Left renal cortex interstitium (tissue), 4 donors: ENCODE results near the gene UTP25. TPM values are rescaled to one million over a fixed set of nuclear protein-coding genes. Genes with fewer than 3 reads are reported as not detected.
"Not testable (repeated sequence)": the region's sequence is repeated elsewhere in the genome, so short reads cannot be mapped to it uniquely, and the experiment has no call there.

ENCODE experiments used
- DNase-seq, 4 donors: peaks; one replicate each; pipeline ENCODE4 v3.0.0-alpha.2; 2013; ENCODE audit warnings: low read depth in 4 of 4, low spot score in 2 of 4, missing footprints in 1 of 4
- polyA plus RNA-seq, 4 donors: library from polyadenylated mRNA; unstranded; fragments of 120-200 nt; gene quantifications; one replicate each; pipeline ENCODE4 v1.2.1, GENCODE V29; 2013; ENCODE audit not compliant: insufficient read length in 4 of 4

UTP25 gene
- polyA plus RNA-seq, 4 donors: 9.2 to 11.1 (median 10.8) TPM

- DNase-seq: no peak
Observed at GRCh38 chr1:209870151-209870831, 42.5 kb downstream of the UTP25 start.

GRCh38 chr1:209871006-209871405, 43.2 kb downstream of the UTP25 start:
- DNase-seq: no peak

GRCh38 chr1:209871430-209871829, 43.7 kb downstream of the UTP25 start:
- no peak for DNase-seq

GRCh38 chr1:209873067-209873799, 45.5 kb downstream of the UTP25 start:
- no peak for DNase-seq

GRCh38 chr1:209875515-209875914, 47.7 kb downstream of the UTP25 start:
- DNase-seq: no peak

GRCh38 chr1:209876078-209876800, 48.5 kb downstream of the UTP25 start:
- no peak for DNase-seq

- no peak for DNase-seq
Observed at GRCh38 chr1:209877087-209877764, 49.5 kb downstream of the UTP25 start.

GRCh38 chr1:209878964-209879363, 51.2 kb downstream of the UTP25 start:
- no peak for DNase-seq

DNA sequence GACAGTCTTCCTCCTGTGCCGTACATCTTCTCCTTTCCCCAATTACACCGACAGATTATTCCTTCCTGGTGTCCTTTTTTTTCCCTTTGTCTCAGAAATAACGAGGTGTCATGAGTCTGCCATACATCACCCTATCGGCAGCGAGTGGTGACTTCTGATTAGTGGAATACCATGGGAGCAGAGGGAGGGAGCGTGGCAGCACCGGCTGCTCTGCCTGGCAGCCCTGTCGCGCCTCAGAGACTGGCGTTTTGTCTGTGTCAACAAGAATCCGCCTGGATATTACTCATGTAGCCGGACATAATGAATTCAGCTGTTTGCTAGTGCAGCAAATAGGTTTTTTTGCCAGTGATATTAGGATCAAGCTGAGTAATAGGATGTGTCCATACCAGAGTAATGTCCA, 51.8 kb downstream of the UTP25 start:
- DNase-seq: no peak

DNA sequence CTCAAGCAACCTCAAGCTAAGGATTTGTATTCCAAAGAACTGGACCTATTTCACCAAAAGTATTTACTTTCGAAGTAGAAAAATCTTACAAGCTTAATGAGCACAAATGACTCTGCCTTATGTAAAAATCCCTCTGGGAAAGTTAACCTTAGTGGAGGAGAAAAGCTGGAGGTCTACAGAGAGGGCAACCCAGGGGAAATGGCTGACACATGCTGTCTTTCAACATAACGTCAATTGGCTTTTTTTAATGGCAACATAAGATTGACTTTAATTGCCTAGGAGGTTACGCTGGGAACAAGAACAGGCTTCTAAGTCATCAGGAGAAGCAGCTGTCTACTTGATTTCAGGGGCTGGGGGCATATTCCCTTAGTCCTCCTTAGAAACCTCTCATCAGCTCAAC, 52.3 kb downstream of the UTP25 start:
- no peak for DNase-seq

- no peak for DNase-seq
Observed at GRCh38 chr1:209881619-209882018, 53.8 kb downstream of the UTP25 start.

- no peak for DNase-seq
Observed at GRCh38 chr1:209882286-209882685, 54.5 kb downstream of the UTP25 start.

DNA sequence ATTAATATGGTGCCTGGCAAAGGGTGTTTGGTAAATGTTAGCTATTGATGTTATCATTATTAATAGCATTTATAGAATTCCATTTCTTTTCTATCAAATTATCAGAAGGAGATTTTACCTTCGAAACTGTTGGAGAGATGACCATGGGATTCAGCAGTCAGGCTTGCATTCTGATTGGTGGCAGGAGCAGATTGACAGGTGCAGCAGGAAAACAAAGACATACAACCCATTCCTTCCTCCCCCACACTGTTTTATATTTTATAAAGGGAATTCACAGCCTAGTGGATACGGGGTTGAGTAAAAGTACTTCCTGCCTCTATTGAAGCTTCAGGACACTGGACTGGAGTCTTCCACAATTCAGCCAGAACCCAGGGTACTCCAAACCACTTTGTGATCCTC, 55.2 kb downstream of the UTP25 start:
- no peak for DNase-seq

GRCh38 chr1:209883341-209883971, 55.7 kb downstream of the UTP25 start:
- no peak for DNase-seq

GRCh38 chr1:209884249-209884648, 56.5 kb downstream of the UTP25 start:
- DNase-seq: no peak

DNA sequence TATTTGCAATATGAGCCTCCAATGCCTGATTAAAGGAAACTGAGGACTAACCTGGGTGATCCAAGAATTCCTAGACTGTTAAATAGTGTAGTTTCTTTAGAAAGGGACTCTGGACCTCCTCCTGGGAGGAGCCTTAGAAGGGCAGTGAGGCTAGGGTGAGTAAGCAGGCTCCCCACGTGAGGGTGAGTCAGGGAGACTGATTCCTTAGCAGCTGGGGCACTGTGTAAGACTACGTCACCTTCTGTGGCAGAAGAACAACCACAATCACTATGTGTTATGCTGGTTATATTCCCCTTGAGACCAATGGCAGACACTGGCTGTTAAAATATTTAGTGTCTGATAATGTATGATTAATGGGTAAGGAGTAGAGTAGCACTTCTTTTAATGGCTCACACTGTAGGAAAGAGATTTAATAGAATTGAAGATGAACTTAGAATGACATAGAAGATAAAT, 56.9 kb downstream of the UTP25 start:
- no peak for DNase-seq

GRCh38 chr1:209885403-209886218, 57.8 kb downstream of the UTP25 start:
- DNase-seq: no peak

GRCh38 chr1:209886219-209886536, 58.4 kb downstream of the UTP25 start:
- no peak for DNase-seq

DNA sequence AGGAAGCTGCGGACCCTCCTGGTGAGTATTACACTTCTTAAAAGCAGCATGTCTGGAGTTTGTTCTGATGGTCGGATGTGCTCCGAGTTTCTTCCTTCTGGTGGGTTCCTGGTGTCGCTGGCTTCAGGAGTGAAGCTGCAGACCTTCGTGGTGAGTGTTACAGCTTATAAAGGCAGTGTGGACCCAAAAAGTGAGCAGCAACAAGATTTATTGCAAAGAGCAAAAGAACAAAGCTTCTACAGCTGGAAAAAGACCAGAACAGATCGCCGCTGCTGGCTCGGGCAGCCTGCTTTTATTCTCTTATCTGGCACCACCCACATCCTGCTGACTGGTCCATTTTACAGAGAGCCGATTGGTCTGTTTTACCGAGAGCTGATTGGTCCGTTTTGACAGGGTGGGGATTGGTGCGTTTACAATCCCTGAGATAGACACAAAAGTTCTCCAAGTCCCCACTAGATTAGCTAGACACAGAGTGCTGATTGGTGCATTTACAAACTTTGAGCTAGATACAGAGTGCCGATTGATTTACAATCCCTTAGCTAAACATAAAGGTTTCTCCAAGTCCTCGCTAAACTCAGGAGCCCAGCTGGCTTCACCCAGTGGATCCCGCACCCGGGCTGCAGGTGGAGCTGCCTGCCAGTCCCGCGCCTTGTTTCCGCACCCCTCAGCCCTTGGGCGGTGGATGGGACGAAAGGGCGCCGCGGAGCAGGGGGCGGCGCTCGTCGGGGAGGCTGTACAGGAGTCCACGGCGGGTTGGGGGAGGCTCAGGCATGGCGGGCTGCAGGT, 60.7 kb downstream of the UTP25 start:
- not testable (repeated sequence) for DNase-seq
